Keratinocyte (primary cell): ENCODE data around the gene SULT1C2.

ENCODE experiments used
- CTCF ChIP-seq, 3 experiments: IDR thresholded peaks in 1 of 3; conservative IDR thresholded peaks in 1 of 3; optimal IDR thresholded peaks in 1 of 3; 2 replicates in 2 of 3; 3 replicates in 1 of 3; pipeline versions ENCODE3 to v1.5.1; 2011; ENCODE audit warnings: low read length in 3 of 3, mild to moderate bottlenecking in 3 of 3, moderate library complexity in 2 of 3, control low read depth in 1 of 3, inconsistent platforms in 1 of 3; ENCODE audit not compliant: insufficient read depth in 2 of 3; ENCODE audit errors: extremely low read depth in 1 of 3
- EZH2 ChIP-seq: IDR thresholded peaks from one replicate; pipeline ENCODE4 v1.6.1; 2012; ENCODE audit warnings: inconsistent platforms, mild to moderate bottlenecking, low read length, moderate library complexity

- no peak for TF ChIP-seq CTCF (optimal IDR thresholded peaks at IDR 0.05 in 1 of 3, IDR thresholded peaks at IDR 0.05 in 1 of 3, conservative IDR thresholded peaks at IDR 0.05 in 1 of 3; ENCODE audit: extremely low read depth in 1 of 3, insufficient read depth in 2 of 3, low read length in 3 of 3)
- TF ChIP-seq EZH2: no peak
Observed at GRCh38 chr2:108253106-108253505, 35.6 kb upstream of the SULT1C2 start.
